C4-2B (cell line): Measurements from ENCODE around the gene CCDC85C.

Experiments used
- H3K27ac ChIP-seq: fragments of 450-650 bp; 2 replicates; pipeline ENCODE4 v1.5.1; 2017
- CTCF ChIP-seq: fragments of 450-650 bp; conservative IDR thresholded peaks from 2 replicates; pipeline ENCODE4 v1.5.1; 2017; ENCODE audit warnings: mild to moderate bottlenecking
- ZFX ChIP-seq: fragments of 450-650 bp; IDR thresholded peaks from 2 replicates; pipeline ENCODE4 v1.6.1; 2017

CCDC85C gene

GRCh38 chr14:99530407-99531155 lies 73.4 kb downstream of the CCDC85C start:
- TF ChIP-seq ZFX, result no peak
- no peak for TF ChIP-seq CTCF
- no peak overlapping the region; the same call in 1 of the 2 replicates for H3K27ac ChIP-seq

- H3K27ac ChIP-seq, result no peak overlapping the region; the same call in 1 of the 2 replicates
- TF ChIP-seq CTCF, result no peak
- no peak for TF ChIP-seq ZFX
Measured at GRCh38 chr14:99529899-99530298, 74.1 kb downstream of the CCDC85C start.

- peak overlapping the region; percentile 59 for H3K27ac ChIP-seq
- no peak for TF ChIP-seq ZFX
- no peak for TF ChIP-seq CTCF
Measured at GRCh38 chr14:99527427-99528076, 76.5 kb downstream of the CCDC85C start.

GRCh38 chr14:99527026-99527425 lies 77.0 kb downstream of the CCDC85C start:
- TF ChIP-seq ZFX, result no peak
- TF ChIP-seq CTCF, result no peak
- H3K27ac ChIP-seq, result peak overlapping the region; percentile 59

- TF ChIP-seq ZFX, result no peak
- TF ChIP-seq CTCF, result no peak
- H3K27ac ChIP-seq, result peak overlapping the region; percentile 59
Measured at GRCh38 chr14:99525699-99526080, 78.3 kb downstream of the CCDC85C start.

GRCh38 chr14:99524804-99525698 lies 79.0 kb downstream of the CCDC85C start:
- TF ChIP-seq CTCF, result no peak; the same call in 1 of the 2 replicates
- no peak for TF ChIP-seq ZFX
- H3K27ac ChIP-seq, result peak overlapping the region; percentile 59
